Retina (tissue), 1 donor: ENCODE results near the gene MEGF8.

Experiments
- DNase-seq: peaks from one replicate; pipeline ENCODE4 v3.0.0-alpha.2; 2016

Gene MEGF8

GRCh38 chr19:42360787-42361544 lies 35.5 kb downstream of the MEGF8 start:
- no peak for DNase-seq

- no peak for DNase-seq
Measured at GRCh38 chr19:42361545-42361910, 36.1 kb downstream of the MEGF8 start.

- no peak for DNase-seq
Measured at GRCh38 chr19:42362342-42362741, 36.9 kb downstream of the MEGF8 start.

GRCh38 chr19:42362891-42363440 lies 37.5 kb downstream of the MEGF8 start:
- DNase-seq = no peak

GRCh38 chr19:42363614-42364346 lies 38.3 kb downstream of the MEGF8 start:
- DNase-seq = no peak

- no peak for DNase-seq
Measured at GRCh38 chr19:42366673-42367072, 41.2 kb downstream of the MEGF8 start.

- no peak for DNase-seq
Measured at GRCh38 chr19:42367929-42368328, 42.5 kb downstream of the MEGF8 start.

GRCh38 chr19:42368360-42368759 lies 42.9 kb downstream of the MEGF8 start:
- no peak for DNase-seq

- DNase-seq = no peak
Measured at GRCh38 chr19:42368765-42369164, 43.3 kb downstream of the MEGF8 start.

- no peak for DNase-seq
Measured at GRCh38 chr19:42369433-42370067, 44.1 kb downstream of the MEGF8 start.

GRCh38 chr19:42370068-42370520 lies 44.7 kb downstream of the MEGF8 start:
- no peak for DNase-seq

GRCh38 chr19:42370626-42371175 lies 45.3 kb downstream of the MEGF8 start:
- no peak for DNase-seq

GRCh38 chr19:42374826-42375376 lies 49.5 kb downstream of the MEGF8 start:
- DNase-seq = no peak

- no peak for DNase-seq
Measured at GRCh38 chr19:42375415-42376176, 50.2 kb downstream of the MEGF8 start.

- DNase-seq = no peak
Measured at GRCh38 chr19:42376177-42376555, 50.7 kb downstream of the MEGF8 start.

GRCh38 chr19:42378225-42379215 lies 53.1 kb downstream of the MEGF8 start:
- no peak for DNase-seq

GRCh38 chr19:42380155-42380554 lies 54.7 kb downstream of the MEGF8 start:
- DNase-seq = no peak

GRCh38 chr19:42386974-42387707 lies 61.7 kb downstream of the MEGF8 start:
- peak; percentile 81 for DNase-seq

GRCh38 chr19:42388851-42389489 lies 63.5 kb downstream of the MEGF8 start:
- DNase-seq = no peak

GRCh38 chr19:42389899-42390298 lies 64.5 kb downstream of the MEGF8 start, which contains the start of gene CNFN:
CNFN (minus strand) TSS chr19:42390297; CDS start chr19:42389037, 1,260 bp downstream.
- DNase-seq = no peak
